ENCODE data around the gene JUP. TPM values are rescaled to one million over a fixed set of nuclear protein-coding genes. Genes with fewer than 3 reads are reported as not detected.

The JUP gene
- total and polyA plus RNA-seq, 2 of the 13 experiments (the other 11 are each of a cell fraction or from before 2014, with no cell fraction given), result 12.1 to 20.6 TPM

DNA sequence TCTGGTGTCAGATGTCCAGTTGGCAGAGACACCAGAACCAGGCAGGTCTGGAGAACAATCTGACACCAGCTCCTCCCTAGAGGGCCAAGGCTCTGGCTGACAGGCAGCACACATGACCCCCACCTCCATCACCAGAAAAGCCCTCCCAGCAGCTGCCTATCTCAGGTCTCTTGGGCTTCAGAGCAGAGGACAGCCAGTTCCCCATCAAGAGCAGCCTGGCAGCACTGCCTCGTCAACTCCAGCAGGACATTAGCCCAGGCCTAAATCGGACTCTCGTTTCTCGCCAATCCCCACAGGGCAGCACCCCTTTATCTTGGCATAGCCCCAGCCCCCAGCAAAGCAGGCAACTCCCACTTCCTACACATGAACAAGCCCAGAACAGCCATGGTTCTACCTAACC is 4.4 kb downstream of the JUP start:
- H3K27ac ChIP-seq (ENCODE audit: extremely low read length, insufficient read depth, low read length), result no peak overlapping the region
- H3K9me3 ChIP-seq (ENCODE audit: low read length), result no peaks in the 10 kb centered on the region
- FAIRE-seq (no peak), DNase-seq (ENCODE audit: low spot score) (no peak), ATAC-seq (no peak)
- no peak overlapping the region for H3K9ac ChIP-seq (ENCODE audit: insufficient read depth, low read depth, low read length)
- BruUV-seq (replicated peaks), result no TSS peak
- in situ Hi-C loops (cut with HindIII; ENCODE audit: extremely low pct_ligation_motif_present, low pct_unique_long_range_greater_than_20kb) (no loop called here), intact Hi-C loops (cut with micrococcal nuclease; ENCODE audit: unreplicated experiment) (no loop called here)
- H3K4me2 ChIP-seq (ENCODE audit: low read depth, low read length), result no peak overlapping the region
- ChIA-PET CTCF (ENCODE audit: low intra/inter-chr PET ratio, low total read pairs) (interaction anchor here (0.9 kb wide), 1 partner anchor 20 kb away, joined by 3 read pairs; no protein-coding TSS in a partner anchor), POLR2A (interaction anchor here (0.7 to 2.8 kb wide), 4 partner anchors 9 to 18 kb away, joined by 3 to 14 read pairs (median 4); no protein-coding TSS in a partner anchor)
- H3K27me3 ChIP-seq (ENCODE audit: control insufficient read depth in 1 of 2, insufficient read depth in 2 of 2, low read length in 2 of 2), result no peaks in the 10 kb centered on the region
- WGBS (ENCODE audit: low lambda C conversion rate), result 100% methylated on average over 4 of the region's 4 CpGs
- peaks cover 3% of the 10 kb centered on the region for H4K20me1 ChIP-seq (ENCODE audit: insufficient read depth, low read length)
- H2AFZ ChIP-seq (ENCODE audit: low read length), result no peak overlapping the region
- H3K4me3 ChIP-seq (replicated peaks in 1 of 3; ENCODE audit: insufficient read depth in 1 of 3, low read depth in 2 of 3, low read length in 3 of 3), result no peak overlapping the region
- no peaks in the 10 kb centered on the region for H3K36me3 ChIP-seq (replicated peaks in 1 of 2; ENCODE audit: control insufficient read depth in 1 of 2, insufficient read depth in 2 of 2, low read length in 2 of 2)
- H3K79me2 ChIP-seq (ENCODE audit: insufficient read depth, low read length), result peaks cover 6% of the 10 kb centered on the region
- H3K4me1 ChIP-seq (ENCODE audit: insufficient read depth, low read length), result peaks cover 50% of the 10 kb centered on the region
- no peak for TF ChIP-seq FOXJ3 (CRISPR knock-in tag; IDR thresholded peaks at IDR 0.05; ENCODE audit: borderline replicate concordance)
- no peak for TF ChIP-seq MTF1 (CRISPR knock-in tag; IDR thresholded peaks at IDR 0.05)
- TF ChIP-seq BCL3 (CRISPR knock-in tag; IDR thresholded peaks at IDR 0.05), result no peak
- TF ChIP-seq ZNF790 (CRISPR knock-in tag; IDR thresholded peaks at IDR 0.05; ENCODE audit: borderline replicate concordance), result no peak
- no peak for TF ChIP-seq ZNF251 (CRISPR knock-in tag; IDR thresholded peaks at IDR 0.05)
- TF ChIP-seq CEBPB (IDR thresholded peaks at IDR 0.05; ENCODE audit: borderline replicate concordance, low read depth, low read length), result no peak
- no peak for TF ChIP-seq MEIS1 (CRISPR knock-in tag; IDR thresholded peaks at IDR 0.05; ENCODE audit: borderline replicate concordance)
- TF ChIP-seq ZSCAN29 (CRISPR knock-in tag; conservative IDR thresholded peaks at IDR 0.05), result no peak
- TF ChIP-seq ZNF10 (CRISPR knock-in tag; IDR thresholded peaks at IDR 0.05; ENCODE audit: borderline replicate concordance, low read depth), result no peak
- no peak for TF ChIP-seq ATF7 (IDR thresholded peaks at IDR 0.05)
- TF ChIP-seq ATF7 (CRISPR knock-in tag; IDR thresholded peaks at IDR 0.05), result no peak
- TF ChIP-seq, protein P1, sequence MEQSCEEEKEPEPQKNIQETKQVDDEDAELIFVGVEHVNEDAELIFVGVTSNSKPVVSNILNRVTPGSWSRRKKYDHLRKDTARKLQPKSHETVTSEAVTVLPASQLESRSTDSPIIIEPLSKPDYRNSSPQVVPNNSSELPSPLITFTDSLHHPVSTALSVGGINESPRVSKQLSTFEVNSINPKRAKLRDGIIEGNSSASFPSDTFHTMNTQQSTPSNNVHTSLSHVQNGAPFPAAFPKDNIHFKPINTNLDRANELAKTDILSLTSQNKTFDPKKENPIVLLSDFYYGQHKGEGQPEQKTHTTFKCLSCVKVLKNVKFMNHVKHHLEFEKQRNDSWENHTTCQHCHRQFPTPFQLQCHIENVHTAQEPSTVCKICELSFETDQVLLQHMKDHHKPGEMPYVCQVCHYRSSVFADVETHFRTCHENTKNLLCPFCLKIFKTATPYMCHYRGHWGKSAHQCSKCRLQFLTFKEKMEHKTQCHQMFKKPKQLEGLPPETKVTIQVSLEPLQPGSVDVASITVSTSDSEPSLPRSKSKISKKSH (CRISPR knock-in tag; IDR thresholded peaks at IDR 0.05; ENCODE audit: borderline replicate concordance), result no peak
- TF ChIP-seq ZNF761 (CRISPR knock-in tag; conservative IDR thresholded peaks at IDR 0.05), result no peak
- no peak for TF ChIP-seq IRF9 (CRISPR knock-in tag; IDR thresholded peaks at IDR 0.05; ENCODE audit: borderline replicate concordance)
- no peak for TF ChIP-seq SRY (CRISPR knock-in tag; IDR thresholded peaks at IDR 0.05)
- no peak for TF ChIP-seq SOX6 (IDR thresholded peaks at IDR 0.05)
- TF ChIP-seq SOX6 (CRISPR knock-in tag; IDR thresholded peaks at IDR 0.05), result no peak
- no peak for TF ChIP-seq YEATS2 (CRISPR knock-in tag; IDR thresholded peaks at IDR 0.05; ENCODE audit: borderline replicate concordance)
- TF ChIP-seq ZMYM4 (CRISPR knock-in tag; IDR thresholded peaks at IDR 0.05), result no peak
- no peak for TF ChIP-seq HOXA9 (CRISPR knock-in tag; IDR thresholded peaks at IDR 0.05; ENCODE audit: borderline replicate concordance)
- no peak for TF ChIP-seq CREBL2 (CRISPR knock-in tag; IDR thresholded peaks at IDR 0.05; ENCODE audit: borderline replicate concordance)
